Vagina (tissue), 2 donors: ENCODE data around the gene VAMP7.

Source experiments
- POLR2A ChIP-seq, 2 donors: fragments of 450-650 bp; IDR thresholded peaks; one replicate each; pipeline ENCODE4 v1.6.1; 2017; ENCODE audit warnings: antibody characterized with exemption in 2 of 2, mild to moderate bottlenecking in 2 of 2, moderate library complexity in 2 of 2
- POLR2AphosphoS5 ChIP-seq, 2 donors: sonication (generic); formaldehyde crosslinking; IDR thresholded peaks; one replicate each; pipeline ENCODE4 v1.9.0; 2017; ENCODE audit warnings: antibody characterized with exemption in 2 of 2, mild to moderate bottlenecking in 2 of 2, low read depth in 1 of 2; ENCODE audit not compliant: insufficient read depth in 1 of 2
- TF ChIP-seq, protein P1 (sequence below), 3 experiments: fragments of 450-650 bp in 2 of 3; fragments of 200-600 bp in 1 of 3; sonication (generic) in 1 of 3; IDR thresholded peaks; one replicate each; pipeline ENCODE4 v1.5.1; 2017 to 2019; ENCODE audit warnings: antibody characterized with exemption in 3 of 3, mild to moderate bottlenecking in 2 of 3, moderate library complexity in 2 of 3

DNA sequence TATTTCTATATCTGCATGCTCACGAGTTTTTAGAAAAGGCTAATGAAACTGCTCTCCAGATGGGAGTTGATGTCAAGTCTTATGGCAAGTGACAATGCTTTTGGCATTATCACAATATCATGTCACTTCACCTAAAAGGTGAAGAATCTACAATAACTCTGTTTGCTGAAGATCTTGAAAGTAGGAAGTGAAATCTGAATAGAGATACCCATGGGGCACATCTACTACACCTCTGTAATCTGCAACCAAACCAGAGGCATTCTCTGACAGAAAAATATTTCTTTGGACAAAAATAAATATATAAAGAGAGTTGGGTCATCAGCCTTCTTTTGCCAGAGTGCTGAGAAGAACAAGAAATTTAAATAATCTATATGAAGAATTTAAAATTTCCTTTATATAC, 3.9 kb upstream of the VAMP7 start:
- TF ChIP-seq POLR2A (IDR thresholded peaks at IDR 0.05) (no peak), POLR2AphosphoS5 (IDR thresholded peaks at IDR 0.05; ENCODE audit: insufficient read depth in 1 of 2, low read depth in 1 of 2) (no peak)
- TF ChIP-seq, protein P1, sequence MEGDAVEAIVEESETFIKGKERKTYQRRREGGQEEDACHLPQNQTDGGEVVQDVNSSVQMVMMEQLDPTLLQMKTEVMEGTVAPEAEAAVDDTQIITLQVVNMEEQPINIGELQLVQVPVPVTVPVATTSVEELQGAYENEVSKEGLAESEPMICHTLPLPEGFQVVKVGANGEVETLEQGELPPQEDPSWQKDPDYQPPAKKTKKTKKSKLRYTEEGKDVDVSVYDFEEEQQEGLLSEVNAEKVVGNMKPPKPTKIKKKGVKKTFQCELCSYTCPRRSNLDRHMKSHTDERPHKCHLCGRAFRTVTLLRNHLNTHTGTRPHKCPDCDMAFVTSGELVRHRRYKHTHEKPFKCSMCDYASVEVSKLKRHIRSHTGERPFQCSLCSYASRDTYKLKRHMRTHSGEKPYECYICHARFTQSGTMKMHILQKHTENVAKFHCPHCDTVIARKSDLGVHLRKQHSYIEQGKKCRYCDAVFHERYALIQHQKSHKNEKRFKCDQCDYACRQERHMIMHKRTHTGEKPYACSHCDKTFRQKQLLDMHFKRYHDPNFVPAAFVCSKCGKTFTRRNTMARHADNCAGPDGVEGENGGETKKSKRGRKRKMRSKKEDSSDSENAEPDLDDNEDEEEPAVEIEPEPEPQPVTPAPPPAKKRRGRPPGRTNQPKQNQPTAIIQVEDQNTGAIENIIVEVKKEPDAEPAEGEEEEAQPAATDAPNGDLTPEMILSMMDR (IDR thresholded peaks at IDR 0.05): no peak
